Measurements from ENCODE around the gene FRY. TPM values are rescaled to one million over a fixed set of nuclear protein-coding genes. Genes with fewer than 3 reads are reported as not detected.

FRY gene
- total RNA-seq, 1 donor from 2014 or later = 83.6 TPM

DNA sequence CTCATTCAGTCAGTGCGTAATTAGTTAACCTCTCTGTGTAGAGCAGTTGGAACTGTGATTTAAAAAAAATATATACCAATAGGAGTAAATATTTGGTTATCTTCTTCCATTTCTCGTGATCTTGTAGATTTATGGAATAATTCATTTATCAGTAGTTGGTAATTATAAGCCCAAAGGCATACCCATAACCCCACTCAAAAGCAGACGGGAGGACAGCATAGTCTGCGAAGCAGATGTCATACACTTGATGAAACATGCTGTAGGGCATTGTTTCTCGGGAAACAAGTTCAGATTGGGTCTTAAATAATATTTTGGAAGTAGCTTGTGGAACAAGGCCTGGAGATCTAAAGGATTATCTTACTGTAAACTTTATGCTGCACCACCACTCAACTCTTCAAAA is 119.7 kb downstream of the FRY start:
- H3K27me3 Mint-ChIP-seq (ENCODE audit: unreplicated experiment) = no peaks in the 10 kb centered on the region
- H3K27ac Mint-ChIP-seq (ENCODE audit: unreplicated experiment) = no peak overlapping the region

DNA sequence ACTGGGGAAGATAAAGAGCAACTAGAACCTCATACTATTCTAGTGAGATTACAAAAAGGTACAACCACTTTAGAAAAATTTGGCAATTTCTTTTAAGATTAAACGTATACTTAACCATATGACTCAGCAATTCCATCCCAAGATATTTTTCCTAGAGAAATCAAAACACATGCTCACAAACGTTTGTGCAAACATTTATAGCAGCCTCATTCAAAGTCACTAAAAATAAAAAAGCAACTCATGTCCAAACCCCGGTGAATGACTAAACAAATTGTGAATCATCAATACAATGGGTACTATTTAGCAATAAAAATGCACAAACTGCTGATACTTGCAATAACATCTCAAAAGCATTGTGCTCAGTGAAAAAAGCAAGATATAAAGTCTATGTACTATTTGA is 121.5 kb downstream of the FRY start:
- peaks cover 2% of the 10 kb centered on the region for H3K4me1 Mint-ChIP-seq (ENCODE audit: low read depth, unreplicated experiment)
- no peak overlapping the region for H3K27ac Mint-ChIP-seq (ENCODE audit: unreplicated experiment)
- no peak for DNase-seq
- H3K4me3 Mint-ChIP-seq (ENCODE audit: unreplicated experiment) = no peak overlapping the region
- H3K27me3 Mint-ChIP-seq (ENCODE audit: unreplicated experiment) = no peaks in the 10 kb centered on the region
- no peaks in the 10 kb centered on the region for H3K36me3 Mint-ChIP-seq (ENCODE audit: unreplicated experiment)
- TF ChIP-seq, protein P1, sequence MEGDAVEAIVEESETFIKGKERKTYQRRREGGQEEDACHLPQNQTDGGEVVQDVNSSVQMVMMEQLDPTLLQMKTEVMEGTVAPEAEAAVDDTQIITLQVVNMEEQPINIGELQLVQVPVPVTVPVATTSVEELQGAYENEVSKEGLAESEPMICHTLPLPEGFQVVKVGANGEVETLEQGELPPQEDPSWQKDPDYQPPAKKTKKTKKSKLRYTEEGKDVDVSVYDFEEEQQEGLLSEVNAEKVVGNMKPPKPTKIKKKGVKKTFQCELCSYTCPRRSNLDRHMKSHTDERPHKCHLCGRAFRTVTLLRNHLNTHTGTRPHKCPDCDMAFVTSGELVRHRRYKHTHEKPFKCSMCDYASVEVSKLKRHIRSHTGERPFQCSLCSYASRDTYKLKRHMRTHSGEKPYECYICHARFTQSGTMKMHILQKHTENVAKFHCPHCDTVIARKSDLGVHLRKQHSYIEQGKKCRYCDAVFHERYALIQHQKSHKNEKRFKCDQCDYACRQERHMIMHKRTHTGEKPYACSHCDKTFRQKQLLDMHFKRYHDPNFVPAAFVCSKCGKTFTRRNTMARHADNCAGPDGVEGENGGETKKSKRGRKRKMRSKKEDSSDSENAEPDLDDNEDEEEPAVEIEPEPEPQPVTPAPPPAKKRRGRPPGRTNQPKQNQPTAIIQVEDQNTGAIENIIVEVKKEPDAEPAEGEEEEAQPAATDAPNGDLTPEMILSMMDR (IDR thresholded peaks at IDR 0.05; ENCODE audit: partially characterized antibody, unreplicated experiment) = no peak
- no peaks in the 10 kb centered on the region for H3K9me3 Mint-ChIP-seq (ENCODE audit: unreplicated experiment)

More for the DNA sequence above, 119.7 kb downstream of the FRY start:
- TF ChIP-seq, protein P1 (IDR thresholded peaks at IDR 0.05; ENCODE audit: partially characterized antibody, unreplicated experiment) = no peak
- peaks cover 2% of the 10 kb centered on the region for H3K4me1 Mint-ChIP-seq (ENCODE audit: low read depth, unreplicated experiment)
- no peak for DNase-seq
- H3K9me3 Mint-ChIP-seq (ENCODE audit: unreplicated experiment) = no peaks in the 10 kb centered on the region
- no peak overlapping the region for H3K4me3 Mint-ChIP-seq (ENCODE audit: unreplicated experiment)
- no peaks in the 10 kb centered on the region for H3K36me3 Mint-ChIP-seq (ENCODE audit: unreplicated experiment)

DNA sequence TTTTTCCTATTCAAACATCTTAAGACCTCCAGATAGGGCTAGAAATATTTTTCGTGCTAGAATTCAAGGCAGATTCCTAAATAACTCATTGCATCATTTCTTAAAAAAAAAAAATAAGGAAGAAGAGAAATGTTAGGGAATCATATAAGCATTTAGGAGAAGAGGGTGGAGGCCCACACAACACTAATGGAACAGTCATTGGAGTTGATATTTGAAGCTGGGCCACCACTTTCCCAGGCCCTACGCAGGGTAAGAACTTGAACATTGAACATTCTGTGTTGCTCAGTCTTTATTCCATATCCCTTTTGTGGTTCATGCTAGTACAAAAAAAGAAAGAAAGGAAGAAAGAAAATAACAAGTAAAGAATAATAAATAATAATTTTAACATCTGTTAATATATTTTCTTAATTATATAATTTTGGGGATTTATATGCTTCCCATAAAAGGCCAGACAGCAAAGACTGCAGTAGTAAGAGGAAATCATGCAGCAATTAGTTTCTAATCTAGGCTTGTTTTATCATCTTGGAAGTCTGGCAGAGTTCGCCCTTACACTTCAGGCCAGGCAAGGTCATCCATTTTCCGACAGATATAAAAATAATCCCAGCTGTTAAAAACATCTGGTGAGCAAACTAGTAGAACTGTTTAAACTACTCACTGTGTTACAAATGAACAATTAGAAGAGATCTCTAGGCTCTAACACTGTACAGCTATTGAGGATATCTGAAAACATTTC is 127.7 kb downstream of the FRY start:
- peaks cover 10% of the 10 kb centered on the region for H3K36me3 Mint-ChIP-seq (ENCODE audit: unreplicated experiment)
- TF ChIP-seq, protein P1 (IDR thresholded peaks at IDR 0.05; ENCODE audit: partially characterized antibody, unreplicated experiment) = no peak
- H3K27ac Mint-ChIP-seq (ENCODE audit: unreplicated experiment) = no peak overlapping the region
- H3K9me3 Mint-ChIP-seq (ENCODE audit: unreplicated experiment) = no peaks in the 10 kb centered on the region
- no peak for DNase-seq
- no peaks in the 10 kb centered on the region for H3K27me3 Mint-ChIP-seq (ENCODE audit: unreplicated experiment)
- no peak overlapping the region for H3K4me3 Mint-ChIP-seq (ENCODE audit: unreplicated experiment)
- H3K4me1 Mint-ChIP-seq (ENCODE audit: low read depth, unreplicated experiment) = no peaks in the 10 kb centered on the region

DNA sequence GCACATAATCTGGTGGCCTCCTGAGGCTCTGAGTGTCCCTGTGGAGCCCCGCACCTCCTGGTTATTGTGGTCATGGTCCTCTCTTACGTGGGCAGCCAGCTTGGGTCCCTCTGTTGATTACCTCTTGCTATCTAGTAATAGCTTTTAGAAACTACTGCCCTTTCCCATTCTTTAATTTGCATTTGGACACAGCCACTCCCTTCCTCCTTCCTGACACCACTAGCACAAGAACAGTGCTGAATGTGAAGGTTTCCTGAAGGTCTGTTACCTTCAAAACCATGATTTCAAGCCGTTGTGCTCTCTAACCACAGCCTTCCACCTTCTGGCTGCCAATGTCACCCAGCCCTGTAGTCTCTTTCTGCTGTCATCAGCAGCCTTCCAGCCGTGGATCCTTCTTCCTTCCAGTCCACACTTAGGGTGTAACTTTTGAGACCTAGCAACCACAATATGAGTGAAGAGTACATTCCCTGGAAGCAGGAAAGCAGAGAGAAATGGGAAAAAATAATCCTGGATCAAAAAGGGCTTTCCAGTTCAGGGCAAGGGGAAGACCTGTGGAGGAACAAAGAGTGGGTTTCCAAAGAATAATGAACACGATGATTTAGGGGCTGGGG is 130.9 kb downstream of the FRY start:
- Mint-ChIP-seq H3K36me3 (ENCODE audit: unreplicated experiment) (peaks cover 10% of the 10 kb centered on the region), H3K27me3 (ENCODE audit: unreplicated experiment) (no peaks in the 10 kb centered on the region), H3K9me3 (ENCODE audit: unreplicated experiment) (no peaks in the 10 kb centered on the region), H3K4me3 (ENCODE audit: unreplicated experiment) (no peak overlapping the region), H3K4me1 (ENCODE audit: low read depth, unreplicated experiment) (no peaks in the 10 kb centered on the region), H3K27ac (ENCODE audit: unreplicated experiment) (no peak overlapping the region)
- no peak for DNase-seq
- TF ChIP-seq, protein P1 (IDR thresholded peaks at IDR 0.05; ENCODE audit: partially characterized antibody, unreplicated experiment) = no peak

DNA sequence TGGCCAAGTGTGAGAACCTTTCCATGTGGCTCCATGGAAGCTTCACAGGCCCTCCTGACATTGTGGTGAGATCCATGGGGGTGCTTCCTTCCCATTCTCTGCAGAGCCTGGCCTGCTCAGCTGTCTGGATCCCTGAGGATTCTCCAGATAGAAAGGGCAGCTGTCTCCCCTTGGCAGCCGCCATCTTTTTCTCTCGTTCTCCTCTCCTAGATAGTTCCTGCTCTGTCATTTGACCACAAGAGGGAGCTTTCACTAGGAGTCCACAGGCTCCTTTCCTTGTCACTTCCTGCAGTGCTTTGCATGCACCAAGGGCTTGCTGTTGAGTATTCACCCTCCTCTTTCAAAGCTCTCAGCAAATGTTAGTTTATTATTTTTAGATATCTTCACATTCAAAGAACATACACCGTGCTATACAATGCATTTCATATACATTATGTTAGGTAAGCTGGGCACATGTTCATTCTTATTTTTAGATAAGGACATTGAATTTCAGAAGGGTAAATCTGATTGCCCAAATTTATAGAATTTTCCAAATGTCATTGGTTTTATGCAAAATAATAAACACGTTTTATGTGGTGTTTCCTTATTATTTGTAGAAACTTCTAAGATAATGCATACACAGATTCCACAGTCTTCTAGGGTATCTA is 133.2 kb downstream of the FRY start:
- H3K27me3 Mint-ChIP-seq (ENCODE audit: unreplicated experiment) = no peaks in the 10 kb centered on the region
- H3K4me1 Mint-ChIP-seq (ENCODE audit: low read depth, unreplicated experiment) = no peaks in the 10 kb centered on the region
- H3K36me3 Mint-ChIP-seq (ENCODE audit: unreplicated experiment) = peaks cover 10% of the 10 kb centered on the region
- no peaks in the 10 kb centered on the region for H3K9me3 Mint-ChIP-seq (ENCODE audit: unreplicated experiment)
- peak overlapping the region; percentile 91 for H3K27ac Mint-ChIP-seq (ENCODE audit: unreplicated experiment)
- peak; percentile 40 for DNase-seq
- no peak overlapping the region for H3K4me3 Mint-ChIP-seq (ENCODE audit: unreplicated experiment)
- TF ChIP-seq, protein P1 (IDR thresholded peaks at IDR 0.05; ENCODE audit: partially characterized antibody, unreplicated experiment) = peak; percentile 85
